ENCODE results near the gene FAM120B. TPM values are rescaled to one million over a fixed set of nuclear protein-coding genes. Genes with fewer than 3 reads are reported as not detected.

Gene FAM120B
- polyA plus RNA-seq, 3 donors, result 6.6 to 11.1 (median 10.1) TPM

- WGBS, 3 donors, result 72 to 81% (median 78%) methylated on average over 26 of the region's 26 CpGs
- no peak overlapping the region for H3K27ac ChIP-seq (ENCODE audit: low read depth, low read length)
Measured at GRCh38 chr6:170453586-170454511, 147.3 kb downstream of the FAM120B start.

GRCh38 chr6:170454512-170455285, 148.1 kb downstream of the FAM120B start:
- WGBS, 3 donors, result 73 to 83% (median 79%) methylated on average over 18 of the region's 18 CpGs
- no peak overlapping the region for H3K27ac ChIP-seq (ENCODE audit: low read depth, low read length)

GRCh38 chr6:170455335-170455979, 148.9 kb downstream of the FAM120B start:
- WGBS, 3 donors, result 89 to 91% (median 90%) methylated on average over 26 of the region's 26 CpGs
- no peak overlapping the region for H3K27ac ChIP-seq (ENCODE audit: low read depth, low read length)

GRCh38 chr6:170456334-170456733, 149.8 kb downstream of the FAM120B start:
- 77 to 87% (median 83%) methylated on average over 9 of the region's 9 CpGs for WGBS, 3 donors

More at GRCh38 chr6:170456334-170456733, 149.8 kb downstream of the FAM120B start:
- no peak overlapping the region for H3K27ac ChIP-seq (ENCODE audit: low read depth, low read length)

Other genes starting within 250 kb of the FAM120B start
- gene DLL1, start 15.7 kb upstream of the FAM120B start, polyA plus RNA-seq, result 10 to 100 TPM in 1 of 3 donors, 1 to 10 TPM in 2; 7.0 to 13.4 (median 8.2) TPM
- gene PSMB1, start 246.5 kb downstream of the FAM120B start, polyA plus RNA-seq, result 100 to 1,000 TPM; 135 to 274 (median 239) TPM
- 10 to 100 TPM in 1 of 3 donors, 1 to 10 TPM in 2; 5.2 to 14.2 (median 9.4) TPM for gene TBP, start 247.6 kb downstream of the FAM120B start, polyA plus RNA-seq

All from adipose tissue (tissue), 3 donors.